GM21360 (cell line): ENCODE results near the gene LEAP2.

Experiments used
- ATAC-seq: cut with Tn5 transposase; IDR thresholded peaks from one replicate; pipeline ENCODE4 v1.9.1; 2021; ENCODE audit warnings: mild to moderate bottlenecking, moderate library complexity; ENCODE audit not compliant: unreplicated experiment

Gene LEAP2

DNA sequence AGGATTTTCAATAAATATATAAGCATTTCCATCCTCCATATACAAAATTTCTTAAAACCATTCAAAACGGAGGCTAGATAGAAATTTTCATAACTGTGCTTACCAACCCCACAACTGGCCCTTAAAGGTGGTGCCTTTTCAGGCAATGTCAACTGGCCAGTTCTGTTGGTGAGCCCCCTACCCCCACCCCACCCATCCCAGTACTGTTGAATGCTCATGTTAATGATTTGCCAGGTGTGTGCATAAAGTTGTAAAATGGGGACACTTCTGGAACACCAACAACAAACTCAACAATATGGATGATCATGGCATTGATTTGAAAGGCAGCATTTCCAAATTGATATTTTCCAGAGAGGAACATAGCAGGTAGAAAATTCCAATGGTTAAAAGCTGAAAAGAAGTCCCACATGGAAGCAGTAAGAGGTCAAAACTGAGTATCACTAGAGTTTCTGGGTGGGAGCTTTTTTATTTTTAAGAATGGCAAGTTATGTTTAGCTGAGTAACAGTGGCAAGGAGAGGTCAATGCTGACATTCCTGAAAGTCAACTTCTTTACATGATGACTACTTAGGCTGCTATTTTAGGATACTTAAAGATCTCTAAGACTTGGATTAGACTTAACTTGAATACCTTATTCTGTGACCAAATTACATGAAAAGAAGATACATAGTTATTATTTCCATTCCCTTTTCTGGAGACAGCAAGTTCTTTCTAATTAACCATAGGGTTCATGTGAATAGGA is 2.7 kb downstream of the LEAP2 start:
- no peak for ATAC-seq

DNA sequence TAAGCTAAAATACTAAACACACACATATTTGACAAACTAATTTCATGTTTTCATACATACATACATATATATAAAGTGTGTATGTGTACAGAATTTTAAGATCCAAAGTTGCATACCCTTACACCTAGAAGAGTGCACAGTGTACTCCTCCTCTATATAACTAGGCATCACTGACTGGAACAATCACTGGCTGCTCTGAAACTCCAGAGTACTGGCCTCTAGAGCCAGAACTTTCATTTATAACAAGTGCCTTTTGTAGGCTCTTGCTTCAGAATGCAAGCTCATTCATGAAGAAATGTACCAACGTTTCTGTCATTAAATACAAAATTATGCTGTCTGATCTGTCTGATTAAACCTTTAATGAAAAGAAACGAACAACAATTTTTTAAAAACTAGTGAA is 4.0 kb downstream of the LEAP2 start:
- no peak for ATAC-seq

DNA sequence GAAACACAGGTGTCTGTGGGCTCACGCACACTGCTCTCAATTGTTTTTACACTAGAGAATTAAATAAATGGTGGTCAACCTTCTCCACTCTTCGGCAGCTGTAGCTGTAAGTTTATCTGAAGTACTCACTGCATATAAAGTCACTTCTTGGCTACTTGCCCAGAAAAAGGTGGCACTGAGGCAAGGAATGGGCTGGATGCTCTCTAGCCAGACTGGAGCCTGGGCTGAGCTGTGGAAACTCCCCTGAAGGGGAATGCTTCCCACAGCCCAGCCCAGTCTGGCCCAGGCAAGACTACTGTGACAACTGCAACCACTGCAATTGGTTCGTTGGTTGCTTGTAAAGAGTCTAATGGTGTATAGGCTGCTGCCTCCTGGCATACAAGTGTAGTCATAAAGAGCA is 4.5 kb downstream of the LEAP2 start:
- ATAC-seq, result no peak

DNA sequence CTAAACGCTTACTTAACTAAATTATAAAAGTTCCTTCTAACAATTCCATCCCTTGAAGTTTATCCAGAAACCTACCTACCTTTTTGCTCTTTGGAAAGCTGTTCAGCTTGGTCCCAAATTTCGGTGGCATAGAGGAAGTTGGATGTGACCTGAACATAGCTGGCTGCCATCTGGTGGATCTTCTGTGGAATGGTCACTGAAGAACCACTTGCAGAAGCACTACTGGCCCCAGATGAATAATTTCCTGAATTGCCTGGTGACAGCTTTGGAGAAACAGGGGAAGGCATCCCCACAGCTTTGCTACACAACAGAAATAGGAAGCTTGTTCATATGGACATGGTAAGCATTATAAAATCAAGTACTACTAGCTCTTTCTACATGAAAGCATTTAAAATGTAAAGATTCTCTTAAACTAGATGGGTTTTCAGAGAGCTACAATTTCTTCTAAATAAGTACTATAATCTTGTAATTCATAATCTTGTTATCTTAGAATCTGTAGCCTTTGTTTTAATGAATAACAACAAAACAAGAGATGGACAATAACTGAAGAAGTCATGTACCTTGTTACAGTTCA is 9.9 kb downstream of the LEAP2 start:
- ATAC-seq, result no peak

DNA sequence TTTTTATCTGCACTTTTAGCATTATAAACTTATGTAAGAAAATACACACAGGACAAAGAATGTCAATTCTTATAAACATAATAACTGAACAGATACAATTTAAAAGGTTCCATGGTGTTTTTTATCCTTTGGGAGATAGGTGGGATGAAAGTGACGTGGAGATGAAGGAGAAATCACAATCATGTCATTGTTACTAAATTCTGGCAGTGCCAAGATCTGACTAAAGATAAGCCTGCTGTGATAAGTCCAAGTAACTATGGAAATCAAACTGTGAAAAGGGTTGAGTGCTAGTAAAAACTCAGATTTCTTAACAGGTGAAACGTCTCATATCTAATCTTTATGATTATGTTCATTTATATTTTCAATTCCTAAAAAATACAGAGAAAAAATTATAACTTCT is 11.1 kb downstream of the LEAP2 start:
- no peak for ATAC-seq

DNA sequence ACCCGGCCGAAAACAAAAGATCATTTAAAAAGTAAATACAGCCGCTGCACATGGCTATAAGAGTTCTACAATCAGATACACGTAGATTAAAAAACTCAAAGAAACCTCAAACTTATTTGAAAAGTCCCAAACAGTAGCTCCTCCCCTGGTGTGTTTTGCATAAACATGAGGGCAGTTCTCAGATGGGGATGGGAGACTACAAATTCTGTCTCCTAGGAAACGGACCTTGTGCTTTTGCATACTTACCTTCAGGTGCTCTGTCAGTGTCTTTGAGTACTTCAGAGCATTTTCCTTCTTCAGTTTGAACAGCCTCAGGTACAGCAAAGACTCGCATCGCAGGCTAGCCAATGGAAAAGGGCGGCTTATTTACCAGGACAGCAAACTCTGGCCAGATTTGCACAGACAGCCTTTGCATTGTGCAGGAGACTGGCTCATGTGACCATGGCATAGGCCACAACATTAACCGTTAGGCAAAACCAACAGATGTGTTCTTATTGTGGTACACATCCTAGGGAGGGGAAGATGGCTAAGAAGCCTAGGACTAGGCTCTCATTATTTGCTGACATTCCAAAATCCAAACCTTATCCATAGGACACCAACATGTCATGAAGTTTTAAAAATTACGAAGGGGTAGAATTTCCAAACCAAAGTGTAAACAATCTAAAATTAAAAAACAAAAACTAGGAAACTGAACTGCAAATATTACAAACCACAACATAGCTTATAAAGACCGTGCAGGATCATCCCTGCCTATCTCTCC is 12.8 kb downstream of the LEAP2 start:
- no peak for ATAC-seq

DNA sequence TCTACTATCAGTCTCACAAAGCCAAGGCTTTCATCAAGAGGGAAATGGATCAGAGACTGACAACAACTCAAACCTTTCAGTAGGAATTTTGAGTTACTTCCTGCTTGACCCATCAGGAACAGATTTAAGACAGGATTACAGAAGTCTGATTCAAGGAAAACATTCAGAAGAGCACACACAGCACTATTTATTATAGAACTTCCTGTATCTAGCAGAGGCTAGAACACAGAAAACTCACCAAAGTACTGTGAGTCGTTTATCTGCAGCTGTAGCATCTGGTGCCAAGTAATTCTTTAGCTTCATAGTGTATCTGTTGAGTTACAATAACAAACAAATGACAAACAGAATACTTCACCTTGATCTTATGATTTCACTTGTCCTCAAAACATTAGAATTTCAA is 13.8 kb downstream of the LEAP2 start:
- no peak for ATAC-seq

DNA sequence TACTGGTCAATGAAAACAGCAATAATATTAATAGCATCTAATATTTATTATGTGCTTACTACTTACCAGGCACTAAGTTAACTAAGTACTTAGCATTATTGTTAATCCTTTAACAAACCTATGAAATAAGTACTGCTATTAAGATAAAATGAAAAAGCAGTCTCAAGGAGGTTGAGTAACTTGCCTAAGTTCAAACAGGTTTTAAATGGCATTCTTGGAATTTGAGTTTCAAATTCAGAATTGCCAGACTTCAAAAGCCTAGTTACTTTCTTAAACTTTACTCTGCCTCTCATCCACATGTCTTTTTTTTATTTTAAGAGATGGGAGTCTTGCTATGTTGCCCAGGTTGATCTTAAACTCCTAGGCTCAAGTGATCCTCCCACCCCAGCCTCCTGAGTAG is 16.0 kb downstream of the LEAP2 start:
- no peak for ATAC-seq

DNA sequence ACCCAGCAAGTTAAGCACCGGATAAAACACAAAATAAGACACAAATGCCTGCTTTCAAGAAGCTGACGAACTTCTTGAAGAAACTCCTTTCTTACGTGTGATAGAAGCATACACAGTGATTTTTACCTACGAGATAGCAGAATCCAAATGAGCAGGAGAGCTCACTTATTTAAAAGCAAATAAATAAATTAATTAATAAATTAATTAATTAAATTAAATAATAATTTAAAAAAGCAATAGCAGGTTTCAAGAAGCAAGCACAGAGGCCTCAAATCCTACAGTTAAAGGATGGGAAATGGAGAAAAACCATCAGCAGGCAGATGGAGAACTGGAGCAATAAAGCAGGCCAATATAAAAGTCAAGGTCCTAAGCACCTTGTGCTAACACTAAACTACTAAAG is 17.3 kb downstream of the LEAP2 start:
- no peak for ATAC-seq

DNA sequence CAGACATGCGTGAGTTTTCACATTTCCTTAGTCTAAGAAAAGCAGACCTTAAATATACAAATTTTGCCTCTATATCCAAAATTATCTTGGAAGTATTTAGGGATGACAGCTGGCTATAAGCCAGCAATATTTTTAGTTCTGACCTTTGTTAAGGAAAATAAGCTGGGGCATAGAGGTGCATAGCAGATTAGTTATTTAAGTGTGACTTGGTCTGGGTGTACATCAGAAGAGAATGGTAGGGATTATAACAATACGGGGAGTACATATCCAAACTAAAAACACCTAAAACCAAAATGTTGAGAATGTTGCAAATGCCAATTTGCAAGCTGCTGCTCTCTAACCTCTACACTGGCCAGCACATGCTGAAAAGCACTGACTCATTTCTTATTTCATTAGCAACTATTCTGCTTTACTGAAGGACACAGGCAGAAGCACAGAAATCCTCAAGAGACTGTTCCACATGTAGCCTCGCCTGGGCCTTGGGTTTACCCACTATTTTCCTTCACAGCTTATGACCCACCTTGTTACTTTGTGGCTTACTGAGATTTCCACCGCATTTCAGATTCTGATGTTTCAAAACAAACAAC is 22.3 kb downstream of the LEAP2 start:
- no peak for ATAC-seq

DNA sequence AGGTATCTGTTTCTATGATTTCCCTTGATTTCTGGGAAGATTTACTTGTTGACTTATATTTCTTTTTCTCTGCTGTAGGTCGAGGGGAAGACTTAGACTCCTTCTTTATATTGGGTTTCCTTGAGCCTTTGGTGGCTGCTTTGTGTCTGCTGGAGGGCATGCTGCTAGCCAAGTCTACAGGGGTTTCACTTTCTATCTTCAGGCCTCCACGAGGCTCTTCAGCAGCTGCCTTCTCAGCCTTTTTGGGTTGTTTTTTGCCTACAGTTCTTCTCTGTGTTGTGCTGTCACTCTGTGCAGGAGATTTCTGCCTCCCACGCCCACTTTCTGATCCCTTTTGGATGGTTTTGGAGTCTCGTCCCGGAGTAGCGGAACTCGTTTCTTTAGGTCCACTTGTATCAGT is 23.2 kb downstream of the LEAP2 start:
- no peak for ATAC-seq

DNA sequence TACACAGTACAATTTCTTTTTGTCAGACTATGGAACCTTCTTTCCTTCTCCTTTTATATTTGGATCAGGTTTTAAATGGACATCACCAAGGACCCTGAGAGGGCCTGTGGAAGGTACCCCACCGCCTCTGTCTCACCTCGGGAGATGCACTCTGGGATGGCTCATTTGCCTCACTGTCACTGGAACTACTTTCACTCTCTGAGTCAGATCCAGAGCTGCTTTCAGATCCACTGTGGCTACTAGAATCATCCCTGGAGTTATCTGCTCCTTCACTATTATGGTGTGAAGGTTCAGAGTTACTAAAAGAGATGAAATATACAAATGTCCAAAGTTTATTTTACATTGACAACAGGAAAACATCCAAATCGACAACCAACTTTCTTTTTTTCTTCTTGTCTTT is 24.6 kb downstream of the LEAP2 start:
- ATAC-seq, result no peak

DNA sequence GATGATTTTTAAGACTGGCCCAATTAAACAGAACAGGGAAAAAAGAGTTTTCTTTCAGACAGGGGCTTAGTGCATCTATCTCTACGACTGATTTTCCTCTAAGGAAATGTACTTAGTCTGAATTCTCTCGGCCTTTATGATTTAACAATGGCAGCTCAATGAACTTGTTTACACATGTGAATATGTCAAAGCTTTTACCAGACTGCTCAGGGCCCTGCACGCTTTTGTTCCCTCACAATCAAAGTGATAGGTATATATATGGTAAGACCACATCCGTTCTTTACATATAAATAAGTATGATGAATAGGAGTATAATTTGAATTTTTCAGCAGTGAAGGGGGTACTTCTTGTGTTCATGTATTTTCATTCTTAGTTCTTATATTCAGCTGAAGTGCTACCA is 27.6 kb downstream of the LEAP2 start:
- no peak for ATAC-seq

DNA sequence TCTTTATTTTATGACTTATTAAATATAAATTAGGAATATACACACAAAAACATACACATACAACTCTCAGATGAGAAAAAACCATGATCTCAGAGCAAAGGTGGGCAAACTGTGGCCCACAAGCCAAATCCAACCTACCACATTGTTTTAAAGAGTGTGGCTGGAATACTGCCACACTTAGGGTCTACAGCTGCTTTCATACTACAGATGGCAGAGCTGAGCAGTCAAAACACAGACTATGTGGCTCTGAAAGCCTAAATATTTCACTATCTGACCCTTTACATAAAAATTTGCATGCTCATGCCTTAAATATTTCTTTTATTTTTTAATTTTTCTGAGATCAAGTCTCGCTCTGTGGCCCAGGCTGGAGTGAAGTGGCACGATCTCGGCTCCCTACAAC is 28.3 kb downstream of the LEAP2 start:
- no peak for ATAC-seq

DNA sequence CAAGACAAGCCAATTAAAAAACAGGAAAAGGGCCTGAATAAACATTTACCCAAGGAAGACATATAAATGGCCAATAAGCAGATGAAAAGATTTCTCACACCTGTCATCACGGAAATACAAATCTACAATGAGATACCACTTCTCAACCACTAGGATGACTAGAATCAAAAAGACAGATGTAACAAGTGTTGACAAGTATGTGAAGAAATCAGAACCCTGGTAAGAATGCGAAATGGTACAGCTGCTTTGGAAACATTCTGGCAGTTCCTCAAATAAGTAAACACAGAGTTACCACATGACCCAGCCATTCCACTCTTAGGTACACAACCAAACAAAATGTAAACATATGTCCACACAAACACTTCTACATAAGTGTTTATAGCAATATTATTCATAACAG is 32.5 kb downstream of the LEAP2 start:
- ATAC-seq, result no peak

DNA sequence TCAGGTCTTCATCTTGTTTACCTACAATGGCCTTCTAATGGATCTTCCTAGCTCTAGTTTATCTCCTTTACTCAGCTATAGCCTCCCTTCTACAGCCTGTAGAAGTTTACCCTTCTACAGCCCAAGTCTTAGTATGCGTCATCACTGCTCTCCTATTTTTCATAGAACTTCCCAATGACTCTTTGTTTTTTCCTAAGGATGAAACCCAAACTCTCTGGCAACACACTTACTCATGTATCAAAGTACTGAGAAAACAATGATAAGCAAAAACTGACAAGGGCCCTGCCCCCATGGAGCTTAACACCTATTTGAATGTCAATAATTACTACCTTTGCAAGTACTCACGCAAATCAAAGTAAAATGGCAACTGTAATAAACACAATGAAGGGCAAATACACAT is 33.7 kb downstream of the LEAP2 start:
- no peak for ATAC-seq

DNA sequence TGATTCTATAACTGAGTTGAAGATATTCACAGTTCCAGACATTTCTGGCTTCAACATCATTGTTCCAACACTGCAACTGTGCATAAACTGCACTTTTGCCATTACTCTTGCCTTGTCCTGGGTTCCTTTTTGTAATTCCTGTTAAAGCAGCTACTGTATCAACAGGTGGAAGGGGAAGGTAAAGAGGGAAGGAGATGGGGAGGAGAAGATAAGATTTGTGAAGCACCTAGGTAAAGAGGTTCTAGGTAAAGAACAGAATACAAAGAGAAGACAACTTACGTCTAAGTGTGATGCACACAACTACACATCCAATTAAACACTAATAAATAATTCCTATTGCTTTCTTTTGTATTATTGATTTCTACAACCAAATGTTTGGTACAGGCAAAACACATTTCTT is 36.2 kb downstream of the LEAP2 start:
- no peak for ATAC-seq

DNA sequence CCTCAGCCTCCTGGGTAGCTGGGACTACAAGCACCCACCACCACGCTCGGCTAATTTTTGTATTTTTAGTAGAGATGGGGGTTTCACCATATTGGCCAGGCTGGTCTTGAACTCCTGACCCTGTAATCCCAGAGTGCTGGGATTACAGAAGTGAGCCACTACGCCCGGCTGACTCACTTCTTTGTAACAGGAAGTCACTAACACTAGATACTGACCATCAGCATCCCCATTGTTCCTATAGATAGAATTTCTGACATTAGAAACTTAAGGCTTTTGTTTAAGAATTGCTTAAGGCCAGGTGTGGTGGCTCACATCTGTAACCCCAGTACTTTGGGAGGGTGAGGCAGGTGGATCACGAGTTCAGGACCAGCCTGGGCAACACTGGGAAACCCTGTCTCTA is 42.2 kb downstream of the LEAP2 start:
- ATAC-seq, result no peak

DNA sequence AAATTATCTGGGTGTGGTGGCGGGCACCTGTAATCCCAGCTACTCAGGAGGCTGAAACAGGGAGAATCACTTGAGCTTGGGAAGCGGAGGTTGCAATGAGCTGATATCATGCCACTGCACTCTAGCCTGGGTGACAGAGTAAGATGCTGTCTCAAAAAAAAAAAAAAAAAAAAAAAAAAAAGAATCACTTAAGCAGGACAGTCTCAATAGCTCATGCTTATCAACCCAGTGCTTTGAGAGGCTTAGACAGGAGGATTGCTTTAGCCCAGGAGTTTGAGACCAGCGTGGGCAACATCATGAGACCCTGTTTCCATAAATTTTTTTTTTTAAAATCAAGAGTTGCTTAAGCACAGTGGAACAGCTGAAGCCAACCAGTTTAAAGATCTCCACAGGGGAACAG is 42.6 kb downstream of the LEAP2 start:
- ATAC-seq, result no peak
